Measurements from ENCODE around the gene KRT73. TPM values are rescaled to one million over a fixed set of nuclear protein-coding genes. Genes with fewer than 3 reads are reported as not detected.

KRT73 gene
- total RNA-seq, 1 experiment from 2014 or later: not detected

GRCh38 chr12:52612431-52613383, 5.7 kb downstream of the KRT73 start (continued):
- TF ChIP-seq PRDM15 (CRISPR knock-in tag; IDR thresholded peaks at IDR 0.05): no peak
- no peak for TF ChIP-seq ZNF317 (CRISPR knock-in tag; IDR thresholded peaks at IDR 0.05; ENCODE audit: borderline replicate concordance, low read depth)
- TF ChIP-seq E2F4 (CRISPR knock-in tag; IDR thresholded peaks at IDR 0.05; ENCODE audit: borderline replicate concordance, low read depth): no peak
- TF ChIP-seq ZNF232 (CRISPR knock-in tag; IDR thresholded peaks at IDR 0.05): no peak
- TF ChIP-seq PRRX2 (CRISPR knock-in tag; IDR thresholded peaks at IDR 0.05): no peak
- no peak for TF ChIP-seq ZBTB21 (CRISPR knock-in tag; IDR thresholded peaks at IDR 0.05; ENCODE audit: borderline replicate concordance)
- TF ChIP-seq ZNF425 (CRISPR knock-in tag; conservative IDR thresholded peaks at IDR 0.05): no peak
- no peak for TF ChIP-seq OVOL2 (CRISPR knock-in tag; IDR thresholded peaks at IDR 0.05; ENCODE audit: borderline replicate concordance)
- TF ChIP-seq SOX15 (CRISPR knock-in tag; IDR thresholded peaks at IDR 0.05): no peak
- TF ChIP-seq FOXP1 (CRISPR knock-in tag; IDR thresholded peaks at IDR 0.05; ENCODE audit: borderline replicate concordance): no peak
- no peak for TF ChIP-seq JAZF1 (CRISPR knock-in tag; IDR thresholded peaks at IDR 0.05)

GRCh38 chr12:52611080-52611468, 7.3 kb downstream of the KRT73 start:
- CTCF ChIA-PET: interaction anchor here (0.9 to 2.5 kb wide), 15 partner anchors 22 to 370 kb away, joined by 3 to 20 read pairs (median 5); no protein-coding TSS in a partner anchor
- TF ChIP-seq E2F5 (CRISPR knock-in tag; IDR thresholded peaks at IDR 0.05): no peak
- TF ChIP-seq TCF7 (CRISPR knock-in tag; IDR thresholded peaks at IDR 0.05; ENCODE audit: low read depth): no peak
- no peak for TF ChIP-seq STAT6 (CRISPR knock-in tag; conservative IDR thresholded peaks at IDR 0.05; ENCODE audit: low read depth)
- no peak for TF ChIP-seq E2F1 (CRISPR knock-in tag; IDR thresholded peaks at IDR 0.05)
- TF ChIP-seq ZNF121 (CRISPR knock-in tag; IDR thresholded peaks at IDR 0.05): no peak
- TF ChIP-seq ZBTB21 (CRISPR knock-in tag; IDR thresholded peaks at IDR 0.05; ENCODE audit: borderline replicate concordance): no peak
- no peak for TF ChIP-seq ARID4B (CRISPR knock-in tag; IDR thresholded peaks at IDR 0.05; ENCODE audit: borderline replicate concordance)
- TF ChIP-seq FOXP1 (CRISPR knock-in tag; IDR thresholded peaks at IDR 0.05; ENCODE audit: borderline replicate concordance): no peak

More at GRCh38 chr12:52611080-52611468, 7.3 kb downstream of the KRT73 start:
- Mint-ChIP-seq H3K36me3 (no peaks in the 10 kb centered on the region), H3K9me3 (no peaks in the 10 kb centered on the region), H3K4me1 (peaks cover 4% of the 10 kb centered on the region; the same call in 1 of the 2 replicates), H3K4me3 (no peak overlapping the region), H3K27me3 (ENCODE audit: low read depth) (peaks cover 3% of the 10 kb centered on the region; the same call in 1 of the 2 replicates), H3K27ac (no peak overlapping the region)
- POLR2A ChIA-PET: interaction anchor here (1.0 kb wide), 1 partner anchor 11 kb away, joined by 3 read pairs; no protein-coding TSS in a partner anchor
- DNase-seq (ENCODE audit: low spot score) (no peak), ATAC-seq (no peak)
